Progenitor cell of endocrine pancreas (in vitro differentiated cells): ENCODE measurements around the gene CYP27B1. TPM values are rescaled to one million over a fixed set of nuclear protein-coding genes. Genes with fewer than 3 reads are reported as not detected.
"Not testable (repeated sequence)": the region's sequence is repeated elsewhere in the genome, so short reads cannot be mapped to it uniquely, and the experiment has no call there.

Experiments
- DNase-seq: peaks from one replicate; pipeline ENCODE4 v3.0.0; 2021; ENCODE audit warnings: low spot score; ENCODE audit not compliant: unreplicated experiment
- H3K27ac Mint-ChIP-seq: 2 replicates; pipeline ENCODE4 v1.8.0; 2021; ENCODE audit warnings: mild to moderate bottlenecking, moderate library complexity, mixed read lengths
- H3K27me3 Mint-ChIP-seq: 2 replicates; pipeline ENCODE4 v1.8.0; 2021; ENCODE audit warnings: mixed read lengths
- H3K36me3 Mint-ChIP-seq: 2 replicates; pipeline ENCODE4 v1.8.0; 2022; ENCODE audit warnings: mixed read lengths; ENCODE audit not compliant: insufficient read depth
- H3K4me1 Mint-ChIP-seq: 2 replicates; pipeline ENCODE4 v1.8.0; 2021; ENCODE audit warnings: low read depth, mixed read lengths
- H3K4me3 Mint-ChIP-seq: 2 replicates; pipeline ENCODE4 v1.8.0; 2021; ENCODE audit warnings: low read depth, mild to moderate bottlenecking, moderate library complexity, mixed read lengths
- H3K9me3 Mint-ChIP-seq: 2 replicates; pipeline ENCODE4 v1.8.0; 2021; ENCODE audit warnings: low read depth, mixed read lengths
- microRNA-seq: library from miRNA; unstranded; fragments of <30 nt; microRNA quantifications from one replicate; pipeline ENCODE4 v1.1.0, GENCODE V29; 2020; ENCODE audit warnings: borderline number of aligned reads; ENCODE audit not compliant: unreplicated experiment
- total RNA-seq: library from RNA; stranded (reverse); gene quantifications from 2 replicates; pipeline ENCODE4 v1.2.1, GENCODE V29; 2021
- TF ChIP-seq, protein P1 (sequence below): fragments of 200-600 bp; sonication (generic); IDR thresholded peaks from one replicate; pipeline ENCODE4 v1.5.0; 2021; ENCODE audit warnings: antibody characterized with exemption, mild to moderate bottlenecking; ENCODE audit not compliant: unreplicated experiment

The CYP27B1 gene
- total RNA-seq, 1 donor from 2014 or later, result 2.0 TPM

DNA sequence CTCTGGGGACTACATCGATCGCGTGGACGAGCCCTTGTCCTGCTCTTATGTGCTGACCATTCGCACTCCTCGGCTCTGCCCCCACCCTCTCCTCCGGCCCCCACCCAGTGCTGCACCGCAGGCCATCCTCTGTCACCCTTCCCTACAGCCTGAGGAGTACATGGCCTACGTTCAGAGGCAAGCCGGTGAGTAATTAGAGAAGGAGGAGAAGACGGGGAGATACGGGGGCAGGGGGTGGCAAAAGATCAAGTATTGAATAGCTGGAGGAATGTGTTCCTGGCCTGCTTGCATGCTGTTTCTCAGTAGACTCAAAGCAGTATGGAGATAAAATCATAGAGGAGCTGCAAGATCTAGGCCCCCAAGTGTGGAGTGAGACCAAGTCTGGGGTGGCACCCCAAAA, 51.1 kb downstream of the CYP27B1 start:
- H3K4me1 Mint-ChIP-seq, result no peaks in the 10 kb centered on the region
- no peak for DNase-seq
- H3K36me3 Mint-ChIP-seq, result peaks cover 24% of the 10 kb centered on the region
- TF ChIP-seq, protein P1, sequence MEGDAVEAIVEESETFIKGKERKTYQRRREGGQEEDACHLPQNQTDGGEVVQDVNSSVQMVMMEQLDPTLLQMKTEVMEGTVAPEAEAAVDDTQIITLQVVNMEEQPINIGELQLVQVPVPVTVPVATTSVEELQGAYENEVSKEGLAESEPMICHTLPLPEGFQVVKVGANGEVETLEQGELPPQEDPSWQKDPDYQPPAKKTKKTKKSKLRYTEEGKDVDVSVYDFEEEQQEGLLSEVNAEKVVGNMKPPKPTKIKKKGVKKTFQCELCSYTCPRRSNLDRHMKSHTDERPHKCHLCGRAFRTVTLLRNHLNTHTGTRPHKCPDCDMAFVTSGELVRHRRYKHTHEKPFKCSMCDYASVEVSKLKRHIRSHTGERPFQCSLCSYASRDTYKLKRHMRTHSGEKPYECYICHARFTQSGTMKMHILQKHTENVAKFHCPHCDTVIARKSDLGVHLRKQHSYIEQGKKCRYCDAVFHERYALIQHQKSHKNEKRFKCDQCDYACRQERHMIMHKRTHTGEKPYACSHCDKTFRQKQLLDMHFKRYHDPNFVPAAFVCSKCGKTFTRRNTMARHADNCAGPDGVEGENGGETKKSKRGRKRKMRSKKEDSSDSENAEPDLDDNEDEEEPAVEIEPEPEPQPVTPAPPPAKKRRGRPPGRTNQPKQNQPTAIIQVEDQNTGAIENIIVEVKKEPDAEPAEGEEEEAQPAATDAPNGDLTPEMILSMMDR, result no peak
- no peaks in the 10 kb centered on the region for H3K27me3 Mint-ChIP-seq
- H3K9me3 Mint-ChIP-seq, result peaks cover 4% of the 10 kb centered on the region
- peak overlapping the region; percentile 28 for H3K27ac Mint-ChIP-seq
- no peak overlapping the region for H3K4me3 Mint-ChIP-seq

DNA sequence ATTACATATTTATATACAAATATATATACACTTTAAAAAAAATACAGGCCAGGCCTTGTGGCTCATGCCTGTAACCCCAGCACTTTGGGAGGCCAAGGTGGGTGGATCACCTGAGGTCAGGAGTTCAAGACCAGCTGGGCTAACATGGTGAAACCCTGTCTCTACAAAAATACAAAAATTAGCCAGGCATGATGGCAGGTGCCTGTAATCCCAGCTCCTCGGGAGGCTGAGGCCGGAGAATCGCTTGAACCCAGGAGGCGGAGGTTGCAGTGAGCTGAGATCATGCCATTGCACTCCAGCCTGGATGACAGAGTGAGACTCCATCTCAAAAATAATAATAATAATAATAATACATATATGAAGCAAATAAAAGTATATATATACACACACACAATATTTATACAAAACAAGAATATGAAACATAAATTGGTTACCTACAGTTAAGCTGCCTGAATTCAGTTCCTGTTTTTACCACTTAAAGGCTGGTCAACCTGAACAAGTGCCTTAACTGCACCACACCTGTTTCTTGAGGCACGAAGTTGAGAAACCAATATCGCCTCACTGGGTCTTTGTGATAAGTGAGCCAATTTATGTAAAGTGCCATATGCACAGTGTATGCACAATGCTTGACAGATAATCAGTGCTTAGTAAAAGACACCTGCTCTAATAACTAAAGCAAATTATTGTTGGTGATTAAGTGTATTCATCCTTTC, 51.7 kb downstream of the CYP27B1 start:
- not testable (repeated sequence) for DNase-seq, H3K27ac Mint-ChIP-seq, H3K27me3 Mint-ChIP-seq, H3K9me3 Mint-ChIP-seq, H3K4me1 Mint-ChIP-seq, H3K4me3 Mint-ChIP-seq
- H3K36me3 Mint-ChIP-seq, result peaks cover 27% of the 10 kb centered on the region

DNA sequence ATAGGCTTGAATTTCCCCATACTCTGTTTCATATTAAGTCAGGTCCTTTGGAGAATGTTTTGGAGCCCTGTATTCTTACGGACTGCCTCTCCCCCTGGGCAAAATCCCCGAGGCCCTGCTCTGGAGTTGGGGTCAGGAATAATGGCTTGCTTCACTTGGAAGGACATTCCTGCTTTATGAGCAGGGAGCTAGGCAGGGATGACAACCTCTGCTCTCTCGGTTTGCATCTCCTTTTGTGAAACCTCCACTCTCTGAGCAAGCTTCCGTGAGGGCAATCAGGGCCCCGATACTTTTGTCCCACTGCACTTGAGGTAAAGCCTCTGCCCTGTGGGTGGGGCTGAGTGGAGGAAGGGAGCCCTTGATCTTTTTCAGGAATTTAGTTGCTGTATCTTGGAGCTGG, 53.7 kb downstream of the CYP27B1 start:
- Mint-ChIP-seq H3K27ac (no peak overlapping the region), H3K4me3 (no peak overlapping the region), H3K9me3 (peaks cover 4% of the 10 kb centered on the region), H3K27me3 (no peaks in the 10 kb centered on the region), H3K36me3 (peaks cover 25% of the 10 kb centered on the region), H3K4me1 (no peaks in the 10 kb centered on the region)
- TF ChIP-seq, protein P1, result no peak
- no peak for DNase-seq

DNA sequence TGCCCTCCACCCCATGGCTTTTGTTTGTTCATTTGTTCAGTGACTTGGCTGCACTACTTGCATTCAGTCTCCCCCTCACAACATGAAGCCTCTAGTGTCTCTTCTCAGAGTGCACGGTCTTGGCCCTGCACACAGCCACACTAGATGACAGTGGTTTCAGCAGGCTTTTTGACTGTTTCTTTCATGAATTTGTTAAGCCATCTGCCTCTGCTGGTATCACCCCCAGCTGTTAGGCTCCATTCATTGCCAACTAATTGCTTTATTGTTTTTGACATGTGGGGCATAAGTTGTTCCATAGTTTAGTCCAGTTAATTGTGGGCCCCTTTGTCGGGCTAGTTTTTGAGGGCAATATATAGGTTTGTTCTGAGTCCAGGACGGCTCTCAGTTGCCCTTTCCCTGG, 54.2 kb downstream of the CYP27B1 start:
- DNase-seq, result no peak
- Mint-ChIP-seq H3K27ac (no peak overlapping the region), H3K36me3 (peaks cover 21% of the 10 kb centered on the region), H3K4me1 (no peaks in the 10 kb centered on the region), H3K4me3 (no peak overlapping the region), H3K27me3 (no peaks in the 10 kb centered on the region), H3K9me3 (peaks cover 4% of the 10 kb centered on the region)
- TF ChIP-seq, protein P1, result no peak

Small RNA genes lying within 50 kb of the gene (microRNA-seq; reads per million reads assigned to microRNA genes)
- not detected for gene MIR6759

Other genes with a start within 250 kb of the CYP27B1 start
- gene DDIT3, start 246.6 kb downstream of the CYP27B1 start, total RNA-seq, result 15.7 and 18.5 TPM in 2 replicates
- 158 and 159 TPM in 2 replicates for gene MBD6, start 244.3 kb downstream of the CYP27B1 start, total RNA-seq
- gene DCTN2, start 219.9 kb downstream of the CYP27B1 start, total RNA-seq, result 144 and 153 TPM in 2 replicates
- 2.5 and 2.8 TPM in 2 replicates for gene KIF5A, start 217.0 kb downstream of the CYP27B1 start, total RNA-seq
- 38.4 and 39.0 TPM in 2 replicates for gene PIP4K2C, start 175.9 kb downstream of the CYP27B1 start, total RNA-seq
- gene DTX3, start 162.3 kb downstream of the CYP27B1 start, total RNA-seq, result 79.9 and 83.0 TPM in 2 replicates
- 17.0 and 18.4 TPM in 2 replicates for gene ARHGEF25, start 155.6 kb downstream of the CYP27B1 start, total RNA-seq
- gene B4GALNT1, start 133.9 kb downstream of the CYP27B1 start, total RNA-seq, result 0.73 and 1.1 TPM in 2 replicates
- 197 and 204 TPM in 2 replicates for gene OS9, start 72.9 kb downstream of the CYP27B1 start, total RNA-seq
- 0.29 TPM in 2 replicates for gene AGAP2, start 28.3 kb downstream of the CYP27B1 start, total RNA-seq
- gene TSPAN31, start 22.0 kb downstream of the CYP27B1 start, total RNA-seq, result 24.2 and 31.3 TPM in 2 replicates
- gene CDK4, start 14.8 kb downstream of the CYP27B1 start, total RNA-seq, result 194 and 208 TPM in 2 replicates
- 33.8 and 34.3 TPM in 2 replicates for gene MARCHF9, start 12.0 kb downstream of the CYP27B1 start, total RNA-seq
- gene METTL1, start 5.0 kb upstream of the CYP27B1 start, total RNA-seq, result 23.3 and 27.5 TPM in 2 replicates
- 5.6 and 6.7 TPM in 2 replicates for gene EEF1AKMT3, start 5.5 kb upstream of the CYP27B1 start, total RNA-seq
- gene TSFM, start 15.7 kb upstream of the CYP27B1 start, total RNA-seq, result 25.7 and 30.0 TPM in 2 replicates
- gene AVIL, start 51.7 kb upstream of the CYP27B1 start, total RNA-seq, result 3.9 and 4.4 TPM in 2 replicates
- 134 and 145 TPM in 2 replicates for gene CTDSP2, start 79.7 kb upstream of the CYP27B1 start, total RNA-seq
- gene ATP23, start 174.5 kb upstream of the CYP27B1 start, total RNA-seq, result 6.0 and 6.6 TPM in 2 replicates